HG02973 (cell line): ENCODE results near the gene COX19.
"Not testable (repeated sequence)": the region's sequence is repeated elsewhere in the genome, so short reads cannot be mapped to it uniquely, and the experiment has no call there.

Experiments
- ATAC-seq: cut with Tn5 transposase; IDR thresholded peaks from one replicate; pipeline ENCODE4 v1.9.1; 2021; ENCODE audit warnings: moderate library complexity; ENCODE audit not compliant: unreplicated experiment

Gene COX19

DNA sequence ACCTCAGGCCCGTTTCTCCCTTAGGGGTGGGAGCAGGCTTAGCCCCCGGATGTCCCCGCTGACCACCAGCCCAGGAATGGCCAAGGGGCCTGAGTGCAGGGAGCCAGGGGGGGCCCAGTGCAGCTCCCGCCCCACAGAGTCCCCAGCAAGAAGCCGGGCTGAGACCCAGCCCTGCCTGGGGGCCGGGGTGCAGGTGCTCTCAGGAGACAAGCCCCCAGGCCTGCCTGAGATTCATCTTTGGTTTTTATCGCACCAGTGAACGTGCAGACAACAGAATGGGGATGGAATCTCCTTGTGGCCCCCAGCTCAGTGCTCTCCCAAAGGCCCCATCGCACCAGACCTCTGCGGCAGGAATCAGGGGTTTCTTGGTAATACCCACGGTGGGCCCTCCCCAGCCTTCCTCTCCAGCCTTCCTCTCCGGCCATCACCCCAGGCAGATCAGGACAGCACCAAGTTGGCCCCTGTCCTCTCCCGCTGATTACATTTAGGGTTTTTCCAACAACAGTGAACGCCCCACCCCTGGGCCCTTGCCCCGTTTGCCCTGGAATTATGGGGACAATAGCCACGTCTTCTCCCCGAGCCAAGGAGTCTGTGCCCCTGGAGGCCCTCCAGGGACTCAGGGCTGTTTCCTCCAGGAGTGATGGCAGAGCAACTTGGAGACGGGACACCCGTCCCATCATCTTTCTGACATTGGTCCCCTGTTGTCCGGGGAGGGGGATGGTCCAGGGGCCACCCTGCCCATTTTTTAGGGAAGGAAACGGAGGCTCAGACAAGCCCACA lies 43.3 kb downstream of the COX19 start:
- no peak for ATAC-seq

DNA sequence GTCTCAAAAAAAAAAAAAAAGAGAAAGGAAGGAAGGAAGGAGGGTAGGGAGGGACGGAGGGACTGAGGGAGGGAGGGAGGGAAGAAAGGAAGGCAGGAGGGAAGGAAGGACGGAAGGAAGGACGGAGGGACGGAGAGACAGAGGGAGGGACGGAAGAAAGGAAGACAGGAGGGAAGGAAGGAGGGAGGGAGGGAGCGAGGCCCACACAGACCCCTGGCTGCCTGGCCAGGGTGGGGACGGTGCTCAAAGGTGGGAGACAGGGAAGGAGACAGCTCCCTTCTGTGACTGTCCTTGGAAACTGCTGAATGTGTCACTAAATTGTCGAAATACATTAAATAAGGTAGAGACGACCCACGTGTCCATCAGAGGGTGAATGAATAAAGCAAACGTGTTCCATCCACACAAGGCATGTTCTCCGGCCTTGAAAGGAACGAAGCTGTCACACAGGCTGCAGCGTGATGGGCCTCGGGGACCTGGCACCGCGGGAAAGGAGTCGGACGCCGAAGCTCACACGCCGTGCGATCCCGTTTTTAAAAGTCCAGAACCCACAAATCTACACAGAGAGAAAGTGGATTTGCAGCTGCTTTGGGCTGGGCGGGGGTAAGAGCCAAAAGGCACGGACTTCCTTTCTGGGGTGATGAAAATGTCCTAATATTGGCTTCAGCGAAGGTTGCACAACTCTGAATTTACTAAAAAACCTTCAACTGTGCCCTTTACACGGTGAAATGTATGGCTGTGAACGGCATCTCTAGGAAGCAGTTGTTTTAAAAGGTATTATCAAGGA lies 44.2 kb downstream of the COX19 start:
- ATAC-seq = no peak

DNA sequence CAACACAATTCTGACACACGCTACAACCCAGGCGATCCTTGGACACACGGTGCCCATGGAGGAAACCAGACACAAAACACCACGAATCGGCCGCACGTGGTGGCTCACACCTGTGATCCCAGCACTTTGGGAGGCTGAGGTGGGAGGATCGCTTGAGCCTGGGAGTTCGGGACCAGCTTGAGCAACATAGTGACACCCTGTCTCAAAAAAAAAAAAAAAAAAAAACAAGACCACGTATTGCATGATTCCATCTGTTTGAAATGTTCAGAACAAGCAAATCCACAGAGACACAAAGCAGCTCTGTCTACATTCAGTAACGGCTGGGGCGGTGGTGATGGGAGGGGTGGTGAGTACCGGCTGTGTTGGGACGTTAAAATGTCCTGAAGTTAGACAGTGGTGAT lies 46.0 kb downstream of the COX19 start:
- no peak for ATAC-seq

DNA sequence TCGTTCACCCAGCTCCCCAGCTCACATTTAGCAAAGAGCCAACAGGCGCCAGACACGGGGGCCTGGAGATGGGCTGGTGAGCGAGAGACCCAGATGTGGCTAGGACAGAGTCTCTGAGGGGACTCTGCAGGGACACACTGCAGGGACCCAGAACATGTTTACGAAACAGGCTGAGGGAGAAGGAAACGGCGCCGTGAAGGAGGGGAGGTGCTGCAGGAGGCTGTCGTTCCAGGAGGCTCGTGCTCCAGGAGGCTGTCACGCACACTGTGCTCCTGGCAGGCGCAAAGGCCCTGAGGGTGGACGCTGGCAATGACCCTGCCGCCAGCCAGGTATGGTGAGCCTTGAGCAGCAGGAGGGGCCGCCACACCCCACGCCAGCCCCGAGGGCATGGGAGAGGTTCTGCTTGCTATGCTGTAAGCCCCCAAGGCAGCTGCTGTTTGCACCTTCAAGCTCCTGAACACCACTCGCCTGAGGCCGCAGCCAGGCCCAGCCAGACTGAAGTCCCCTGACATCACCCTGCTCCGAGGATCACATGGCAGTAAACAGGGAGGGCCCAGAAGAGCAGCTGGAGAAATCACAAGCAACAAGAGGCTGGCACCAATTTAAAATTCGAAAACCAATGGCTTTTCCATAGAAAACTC lies 48.2 kb downstream of the COX19 start:
- no peak for ATAC-seq

DNA sequence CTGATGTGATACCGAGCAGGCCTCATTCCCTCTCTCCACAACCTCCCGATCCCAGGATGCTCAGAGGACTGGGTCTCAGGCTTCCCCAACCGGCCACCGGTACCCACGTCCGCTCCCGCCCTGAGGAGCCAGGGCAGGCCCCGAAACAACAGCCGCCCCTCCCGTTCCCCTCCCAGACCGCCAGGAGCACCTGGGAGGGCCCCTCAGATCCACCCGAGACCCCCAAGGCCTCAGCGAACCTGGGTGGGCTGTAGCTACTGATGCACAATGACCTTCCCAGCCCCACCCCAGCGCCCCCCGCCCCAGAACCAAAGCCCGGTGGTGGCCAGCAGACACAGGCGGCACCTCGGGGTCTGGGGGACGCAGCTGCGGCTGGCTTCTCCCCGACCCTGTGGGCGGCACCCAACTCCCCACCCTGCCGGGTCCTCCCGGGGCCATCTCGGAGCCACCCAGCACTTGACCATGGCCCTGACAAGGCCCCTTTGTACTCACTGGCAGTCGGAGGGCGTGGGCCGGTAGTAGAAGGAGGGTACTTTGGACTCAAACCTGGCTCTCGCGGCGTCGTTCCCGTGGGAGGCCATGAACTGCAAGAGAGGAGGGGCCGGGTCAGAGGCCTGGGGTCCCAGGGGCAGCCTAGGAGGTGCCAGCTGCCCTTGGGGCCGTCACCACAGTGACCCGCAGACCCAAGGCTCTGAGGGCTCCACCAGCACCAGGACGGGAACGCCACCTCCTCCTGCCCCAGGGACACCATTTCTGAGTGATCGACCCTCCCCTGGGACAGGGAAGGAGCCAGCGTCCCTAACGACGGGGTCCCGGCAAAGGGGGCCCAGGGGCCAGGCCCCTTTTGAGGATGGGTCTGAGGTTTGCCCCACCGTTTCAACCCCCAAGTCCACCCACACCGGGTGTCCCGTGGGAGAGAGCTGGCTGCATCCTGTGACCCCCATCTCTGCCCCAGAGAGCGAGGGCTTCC lies 49.0 kb downstream of the COX19 start:
- ATAC-seq = no peak

DNA sequence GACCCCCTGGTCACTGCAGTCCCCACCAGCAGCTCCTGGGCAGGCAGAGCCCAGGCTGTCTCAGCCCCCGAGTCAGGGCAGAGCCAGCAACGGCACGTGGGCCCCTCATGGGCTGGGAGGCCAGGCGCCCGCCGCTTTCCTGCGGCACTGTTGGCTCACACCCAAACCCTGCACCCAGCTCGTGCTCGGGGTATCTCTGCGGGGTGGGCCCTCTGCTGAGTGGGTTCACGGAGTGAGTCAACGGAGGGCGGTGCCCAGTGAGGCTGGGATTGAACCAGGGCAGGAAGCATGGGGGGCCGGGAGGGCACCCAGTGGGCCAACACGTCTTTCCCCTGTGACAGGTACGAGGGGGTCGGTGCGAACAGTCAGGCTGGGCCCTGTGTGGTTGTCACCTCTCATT lies 49.7 kb downstream of the COX19 start:
- ATAC-seq = no peak

DNA sequence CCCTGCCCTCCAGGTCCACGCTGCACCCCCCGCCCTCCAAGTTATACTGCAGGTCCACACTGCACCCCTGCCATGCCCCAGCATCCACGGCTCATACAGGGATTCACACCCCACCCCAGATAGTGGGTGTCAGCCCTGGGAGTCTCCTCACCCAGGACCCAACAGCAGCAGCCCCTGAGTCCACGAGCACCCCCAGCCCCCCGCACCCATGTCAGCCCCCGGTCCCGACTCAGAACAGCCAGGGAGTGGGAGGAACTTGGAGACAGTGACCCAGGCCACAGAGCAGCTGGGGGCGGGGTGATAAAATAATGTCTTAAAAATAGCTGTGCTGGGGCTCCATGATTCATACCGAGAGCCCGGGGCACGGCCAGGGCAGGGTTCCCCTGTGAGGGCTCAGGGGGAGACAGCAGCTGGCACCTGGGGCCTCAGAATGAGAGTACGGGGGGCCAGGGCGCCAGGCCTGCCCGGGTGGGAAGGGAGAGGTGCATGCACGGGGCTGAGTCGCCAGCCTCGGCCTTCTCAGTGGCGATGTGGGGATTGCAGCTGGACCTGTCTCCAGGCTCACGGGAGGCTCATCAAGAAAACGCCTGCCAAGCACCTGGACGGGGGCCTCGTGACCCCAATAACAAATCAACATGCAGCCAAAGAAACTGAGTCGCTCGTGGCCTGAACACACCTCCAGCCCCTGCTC lies 50.7 kb downstream of the COX19 start:
- peak; percentile 39 for ATAC-seq

DNA sequence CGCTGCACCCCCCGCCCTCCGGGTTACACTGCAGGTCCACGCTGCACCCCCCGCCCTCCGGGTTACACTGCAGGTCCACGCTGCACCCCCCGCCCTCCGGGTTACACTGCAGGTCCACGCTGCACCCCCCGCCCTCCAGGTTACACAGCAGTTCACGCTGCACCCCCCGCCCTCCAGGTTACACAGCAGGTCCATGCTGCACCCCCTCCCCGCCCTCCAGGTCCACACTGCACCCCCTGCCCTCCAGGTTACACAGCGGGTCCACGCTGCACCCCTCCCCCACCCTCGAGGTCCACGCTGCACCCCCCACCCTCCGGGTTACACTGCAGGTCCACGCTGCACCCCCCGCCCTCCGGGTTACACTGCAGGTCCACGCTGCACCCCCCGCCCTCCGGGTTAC lies 51.3 kb downstream of the COX19 start:
- ATAC-seq = not testable (repeated sequence)

DNA sequence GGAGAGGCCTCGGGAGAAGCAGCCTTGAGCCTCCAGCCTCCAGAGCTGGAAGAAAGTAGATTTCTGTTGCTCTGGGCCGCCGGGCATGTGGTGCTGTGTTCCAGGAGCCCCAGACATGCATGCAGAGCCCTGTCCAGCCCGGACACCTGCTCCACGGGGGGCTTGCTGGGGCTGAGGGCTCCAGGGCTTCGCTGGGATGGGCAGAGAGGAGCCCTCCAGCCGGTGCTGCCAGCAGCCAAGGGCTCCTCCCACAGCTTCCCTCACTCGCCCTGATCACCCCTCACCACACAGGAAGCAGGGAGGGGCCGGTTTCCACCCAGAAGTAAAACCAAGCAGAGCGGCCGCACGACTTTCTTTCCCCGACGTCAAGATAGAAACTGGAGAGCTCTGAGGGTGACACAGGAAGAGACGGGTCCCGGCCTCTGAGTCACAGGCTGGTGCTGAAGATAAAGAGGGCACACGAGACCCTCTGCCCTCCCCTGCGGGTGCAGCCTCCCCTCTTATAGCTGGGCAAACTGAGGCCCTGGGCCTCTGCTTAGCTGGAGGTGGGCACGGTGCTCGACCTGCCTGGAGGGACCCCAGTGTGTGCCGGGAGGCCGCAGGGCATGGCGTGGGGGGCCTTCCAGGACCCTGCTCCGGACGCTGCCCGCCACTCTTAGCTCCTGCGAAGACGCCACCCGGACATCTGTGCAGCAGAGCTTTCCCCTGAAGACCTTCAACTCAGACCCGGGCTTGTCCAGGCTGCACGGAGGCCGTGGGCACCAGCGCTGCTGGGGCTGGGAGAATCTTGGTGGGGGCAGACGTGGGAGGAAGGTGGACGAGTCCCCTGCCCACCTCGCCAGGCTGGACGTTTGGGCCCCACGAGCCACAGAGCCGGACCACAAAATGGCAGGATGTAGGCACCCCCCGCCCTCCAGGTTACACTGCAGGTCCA lies 52.0 kb downstream of the COX19 start:
- ATAC-seq = peak; percentile 67

DNA sequence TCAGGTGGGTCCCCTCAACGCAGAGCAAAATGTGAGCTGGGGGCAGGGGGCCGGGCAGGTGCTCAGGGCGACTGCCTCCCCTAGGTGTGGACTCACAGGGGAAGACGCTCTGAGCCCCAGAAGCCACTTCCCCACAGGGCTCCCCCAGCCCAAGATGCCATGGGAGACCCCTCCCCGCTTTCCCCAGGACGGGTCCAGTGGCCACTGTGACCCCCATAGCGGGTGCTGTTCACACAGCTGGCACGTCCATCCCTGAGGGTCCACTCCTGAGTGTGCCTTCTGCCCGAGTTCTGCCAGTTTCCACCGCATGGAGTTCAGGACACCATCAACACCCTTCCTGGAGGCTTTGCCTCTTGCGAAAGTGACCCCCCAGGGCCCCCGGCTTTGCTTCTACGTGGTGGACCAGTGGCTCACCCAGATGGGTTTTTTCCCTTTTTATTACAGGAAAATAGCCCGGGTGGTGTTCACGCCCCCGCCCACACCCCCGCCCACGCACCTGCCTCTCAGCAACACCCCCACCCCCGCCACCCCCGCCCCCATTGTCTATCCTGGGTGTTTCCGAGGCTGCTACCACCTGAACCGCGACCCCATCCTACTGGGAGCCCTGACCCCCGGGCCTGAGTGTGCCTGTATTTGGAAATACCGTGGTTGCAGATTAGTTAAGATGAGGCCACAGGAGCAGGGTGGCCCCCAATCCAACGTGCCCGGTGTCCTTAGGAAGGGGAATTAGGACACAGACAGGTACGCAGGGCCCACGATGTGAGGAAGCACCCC lies 52.8 kb downstream of the COX19 start:
- no peak for ATAC-seq

DNA sequence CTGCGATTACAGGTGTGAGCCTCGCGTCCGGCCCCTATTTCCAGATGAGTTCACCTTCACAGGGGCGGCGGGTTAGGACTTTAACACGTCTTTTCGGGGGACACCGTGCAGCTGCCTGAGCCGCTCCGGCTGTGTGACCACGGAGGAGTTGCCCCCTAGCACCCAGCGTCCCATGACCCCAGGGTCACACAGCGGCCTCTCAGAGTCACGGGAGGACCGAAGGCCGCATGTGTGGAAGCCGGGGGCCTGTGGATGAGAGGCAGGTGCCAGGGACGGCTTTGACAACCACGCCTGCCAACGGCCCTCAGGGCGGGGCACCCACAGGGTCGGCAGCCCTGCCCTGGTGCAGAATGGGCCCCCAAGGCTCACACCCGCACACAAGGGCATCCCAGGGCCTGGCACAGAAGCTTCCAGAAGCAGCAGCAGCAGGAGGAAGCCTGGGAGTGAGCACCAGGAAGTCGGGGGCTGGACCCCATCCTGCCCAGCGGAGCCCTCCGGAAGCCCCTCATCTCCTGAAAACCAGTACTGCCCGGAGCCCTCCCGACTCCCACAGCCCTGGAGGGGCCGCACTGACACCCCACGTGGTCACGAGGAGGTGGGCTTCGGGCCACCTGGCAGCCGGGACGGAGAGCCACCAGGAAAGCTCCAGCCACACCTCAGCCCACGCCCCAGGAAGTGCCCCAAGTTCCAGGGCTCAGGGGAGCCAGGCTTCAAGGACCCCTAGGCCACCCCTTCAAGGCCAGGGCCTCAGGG lies 53.6 kb downstream of the COX19 start:
- ATAC-seq = no peak

DNA sequence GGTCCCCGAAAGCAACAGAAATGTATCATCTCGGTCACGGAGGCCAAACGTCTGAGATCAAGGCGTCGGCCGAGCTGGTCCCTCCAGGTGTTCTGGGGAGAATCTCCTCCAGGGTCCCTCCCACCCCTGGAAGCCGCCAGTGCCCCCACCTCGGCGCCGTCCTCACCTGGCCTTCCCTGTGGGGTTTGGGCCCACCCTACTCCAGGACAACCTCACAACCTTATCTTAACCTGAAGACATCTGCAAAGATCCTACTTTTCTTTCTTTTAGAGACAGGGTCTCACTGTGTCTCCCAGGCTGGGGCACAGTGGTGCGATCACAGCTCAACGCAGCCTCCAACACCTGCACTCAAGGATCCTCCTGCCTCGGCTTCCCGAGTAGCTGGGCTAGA lies 54.3 kb downstream of the COX19 start:
- ATAC-seq = no peak

DNA sequence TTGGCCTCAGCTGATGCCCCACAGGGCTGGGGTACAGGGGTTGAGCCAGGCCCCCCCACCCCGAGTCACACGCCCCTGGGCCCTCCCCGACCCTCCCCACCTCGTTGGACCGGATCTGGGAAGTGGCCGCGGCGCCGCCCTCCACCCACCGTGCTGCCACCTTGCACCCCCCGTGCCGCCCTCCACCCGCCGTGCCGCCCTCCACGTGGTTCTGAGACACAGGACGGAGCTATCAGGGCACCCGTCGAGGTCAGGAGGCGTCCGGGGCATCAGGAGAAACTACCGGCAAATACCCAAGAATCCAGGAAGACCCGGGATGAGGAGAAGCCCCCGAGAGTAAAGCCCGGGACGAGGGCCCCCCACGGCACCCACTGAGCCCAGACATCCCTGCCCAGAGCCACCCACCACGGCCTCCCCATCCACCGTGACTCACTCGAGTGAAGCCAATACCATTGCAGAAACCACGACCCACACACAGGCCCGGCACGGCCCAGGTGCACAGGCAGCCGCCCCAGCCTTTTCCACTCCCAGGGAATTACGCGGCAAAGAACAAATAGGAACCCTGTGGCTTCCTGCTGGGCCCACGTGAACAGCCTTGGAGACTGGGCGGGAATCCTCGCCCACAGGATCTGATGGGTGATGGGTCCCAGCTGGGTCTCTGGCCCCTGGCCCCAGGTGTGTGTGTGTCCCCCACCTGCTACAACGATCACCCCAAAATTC lies 54.8 kb downstream of the COX19 start:
- no peak for ATAC-seq

DNA sequence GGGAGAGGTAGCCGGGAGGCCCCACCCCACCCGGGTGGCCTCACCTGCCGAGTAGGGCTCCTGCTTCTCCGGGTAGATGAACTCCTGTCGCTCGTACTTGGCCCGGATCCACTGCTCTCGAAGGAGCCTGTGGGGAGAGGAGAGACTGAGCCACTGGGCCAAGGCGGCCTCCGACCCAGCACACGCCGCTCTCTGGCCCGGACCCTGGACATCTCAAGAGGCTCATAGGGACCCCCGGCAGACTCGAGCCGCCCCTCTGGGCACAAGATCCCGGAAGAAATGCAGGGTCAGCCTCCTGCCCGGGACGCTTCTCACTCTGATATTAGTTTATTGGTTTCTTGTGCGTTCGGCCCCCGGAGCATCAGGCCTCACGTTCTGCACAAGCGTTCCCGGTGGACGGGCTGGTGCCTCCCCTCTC lies 55.4 kb downstream of the COX19 start:
- no peak for ATAC-seq

DNA sequence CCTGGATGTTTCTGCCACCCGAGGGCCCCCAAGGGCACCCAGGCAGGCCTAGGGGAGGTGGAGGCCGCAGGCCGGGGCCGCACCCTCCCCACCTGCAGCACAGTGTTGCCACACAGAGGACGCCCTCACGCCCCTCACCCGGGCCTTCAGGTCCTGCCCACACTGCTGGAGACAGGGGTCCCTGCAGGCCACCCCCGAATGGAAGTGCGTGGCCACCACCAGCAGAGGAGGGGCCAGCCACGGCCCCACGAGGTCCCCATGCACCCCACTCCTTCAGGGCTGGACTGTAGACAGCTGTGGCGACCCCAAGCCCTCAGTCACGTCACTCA lies 56.3 kb downstream of the COX19 start:
- ATAC-seq = no peak

DNA sequence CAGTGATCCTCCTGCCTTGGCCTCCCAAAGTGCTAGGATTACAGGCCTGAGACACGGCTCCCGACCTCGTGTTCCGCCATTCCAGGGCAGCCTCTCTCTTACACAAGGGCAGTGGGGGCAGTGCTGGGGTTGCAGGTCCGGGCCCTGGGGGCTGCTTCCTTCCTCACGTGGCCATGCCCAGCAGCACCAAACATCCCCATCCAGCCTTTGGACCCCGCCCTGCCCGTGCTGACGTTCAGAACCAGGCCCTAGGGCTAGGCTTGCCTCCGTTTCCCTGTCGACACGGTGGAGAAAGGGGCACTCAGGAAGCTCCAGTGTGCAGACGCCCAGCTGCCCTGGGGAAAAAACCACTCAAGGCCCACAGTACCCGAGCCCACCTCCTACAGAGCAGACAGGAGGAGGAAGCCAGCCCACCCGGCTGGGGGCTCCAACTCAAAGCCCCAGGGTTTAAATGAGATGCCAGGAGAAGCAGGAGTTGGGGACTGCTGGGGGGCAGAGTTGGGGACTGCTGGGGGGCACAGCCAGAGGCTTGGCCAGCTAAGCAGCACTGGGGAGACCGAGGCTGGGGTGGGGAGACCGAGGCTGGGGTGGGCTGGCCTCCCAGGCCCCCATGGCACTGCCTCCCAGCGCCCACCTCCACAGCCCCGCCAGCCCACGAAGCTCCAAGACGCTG lies 56.8 kb downstream of the COX19 start:
- no peak for ATAC-seq

DNA sequence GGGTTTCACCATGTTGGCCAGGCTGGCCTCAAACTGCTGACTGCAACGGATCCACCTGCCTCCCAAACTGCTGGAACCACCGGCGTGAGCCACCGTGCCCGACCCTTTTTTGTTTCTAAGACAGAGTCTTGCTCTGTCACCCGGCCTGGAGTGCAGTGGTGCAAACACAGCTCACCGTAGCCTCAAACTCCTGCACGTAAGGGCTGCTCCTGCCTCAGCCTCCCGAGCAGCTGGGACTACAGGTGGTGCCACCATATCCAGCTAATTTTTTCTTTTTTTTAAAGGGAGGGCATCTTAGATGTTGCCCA lies 57.3 kb downstream of the COX19 start:
- no peak for ATAC-seq
